CD4-positive, alpha-beta T cell treated with Interleukin-4 for 4 hours (primary cell): ENCODE measurements around the gene PRR36.
A peak's percentile ranks its signal among the peaks of the same experiment; 100 is the strongest.

Source experiments
- DNase-seq: peaks from one replicate; pipeline ENCODE4 v3.0.0-alpha.2; 2020

The PRR36 gene

DNA sequence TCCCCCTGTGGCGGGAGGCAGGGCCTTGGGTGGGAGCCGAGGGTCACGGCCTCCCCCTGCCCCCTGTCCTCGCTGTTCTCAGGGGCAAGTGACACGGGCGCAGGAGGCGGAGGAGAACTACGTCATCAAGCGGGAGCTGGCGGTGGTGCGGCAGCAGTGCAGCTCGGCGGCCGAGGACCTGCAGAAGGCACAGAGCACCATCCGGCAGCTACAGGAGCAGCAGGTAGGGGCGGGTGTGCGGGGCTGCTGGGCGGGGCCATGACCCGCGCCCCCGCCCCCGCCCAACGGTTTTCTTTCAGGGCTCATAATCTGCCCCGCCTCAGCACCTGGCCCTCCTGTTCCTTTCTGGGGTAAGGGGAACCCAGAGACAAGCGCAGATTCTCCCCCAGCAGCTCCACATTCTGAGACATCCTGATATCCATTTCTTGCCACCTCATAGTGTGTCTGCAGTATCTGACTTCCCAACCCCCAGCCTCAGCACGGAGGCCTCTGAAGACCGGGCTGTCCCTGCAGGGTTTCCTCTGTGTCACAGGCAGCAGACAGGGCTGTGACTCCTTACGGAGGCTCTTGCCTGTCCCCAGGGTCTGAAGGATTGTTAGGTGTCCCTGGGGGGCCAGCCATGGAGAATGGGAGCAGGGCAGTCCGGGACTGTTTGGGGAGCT lies 15.9 kb downstream of the PRR36 start:
- DNase-seq, result no peak

GRCh38 chr19:7857727-7858108 lies 16.5 kb downstream of the PRR36 start:
- no peak for DNase-seq

- no peak for DNase-seq
Observed at GRCh38 chr19:7856679-7857663, 17.2 kb downstream of the PRR36 start.

DNA sequence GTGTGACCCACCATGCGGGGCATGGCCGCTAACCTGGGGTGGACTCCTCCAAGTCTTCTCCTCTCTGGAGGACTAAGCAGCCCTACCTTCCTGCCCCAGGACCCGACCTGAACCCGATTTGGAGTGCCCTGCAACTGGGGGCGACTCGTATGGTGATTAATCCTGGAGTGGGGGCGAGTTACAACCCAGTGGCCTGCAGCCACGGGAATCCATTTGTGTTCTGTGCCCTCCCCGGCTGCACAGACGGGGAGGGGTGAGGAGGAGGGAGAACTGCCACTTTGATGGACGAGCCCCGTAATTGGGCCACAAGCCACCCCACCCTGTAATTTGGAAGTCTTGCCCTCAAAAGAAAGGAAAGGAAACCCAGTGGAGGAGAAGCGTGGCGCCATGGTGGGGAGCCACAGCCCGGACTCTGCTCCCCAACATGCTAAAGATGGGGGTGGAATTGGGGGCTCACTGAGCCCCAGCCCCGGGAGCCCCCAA lies 18.0 kb downstream of the PRR36 start:
- DNase-seq, result no peak

- no peak for DNase-seq
Observed at GRCh38 chr19:7855426-7856108, 18.6 kb downstream of the PRR36 start.

DNA sequence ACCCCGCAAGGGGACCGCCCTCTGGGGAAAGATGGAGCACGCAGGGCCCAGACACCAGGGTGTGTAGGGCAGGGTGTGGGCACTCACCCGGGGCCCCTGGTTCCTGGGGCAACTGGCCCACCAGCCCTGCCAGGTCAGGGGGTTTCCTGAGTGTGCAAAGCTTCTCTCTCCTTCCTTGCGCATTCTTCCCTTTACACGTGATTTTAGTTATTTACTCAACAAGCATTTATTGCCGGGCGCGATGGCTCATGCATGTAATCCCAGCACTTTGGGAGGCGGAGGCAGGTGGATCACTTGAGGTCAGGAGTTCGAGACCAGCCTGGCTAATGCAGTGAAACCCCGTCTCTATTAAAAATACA lies 20.4 kb downstream of the PRR36 start:
- no peak for DNase-seq

DNA sequence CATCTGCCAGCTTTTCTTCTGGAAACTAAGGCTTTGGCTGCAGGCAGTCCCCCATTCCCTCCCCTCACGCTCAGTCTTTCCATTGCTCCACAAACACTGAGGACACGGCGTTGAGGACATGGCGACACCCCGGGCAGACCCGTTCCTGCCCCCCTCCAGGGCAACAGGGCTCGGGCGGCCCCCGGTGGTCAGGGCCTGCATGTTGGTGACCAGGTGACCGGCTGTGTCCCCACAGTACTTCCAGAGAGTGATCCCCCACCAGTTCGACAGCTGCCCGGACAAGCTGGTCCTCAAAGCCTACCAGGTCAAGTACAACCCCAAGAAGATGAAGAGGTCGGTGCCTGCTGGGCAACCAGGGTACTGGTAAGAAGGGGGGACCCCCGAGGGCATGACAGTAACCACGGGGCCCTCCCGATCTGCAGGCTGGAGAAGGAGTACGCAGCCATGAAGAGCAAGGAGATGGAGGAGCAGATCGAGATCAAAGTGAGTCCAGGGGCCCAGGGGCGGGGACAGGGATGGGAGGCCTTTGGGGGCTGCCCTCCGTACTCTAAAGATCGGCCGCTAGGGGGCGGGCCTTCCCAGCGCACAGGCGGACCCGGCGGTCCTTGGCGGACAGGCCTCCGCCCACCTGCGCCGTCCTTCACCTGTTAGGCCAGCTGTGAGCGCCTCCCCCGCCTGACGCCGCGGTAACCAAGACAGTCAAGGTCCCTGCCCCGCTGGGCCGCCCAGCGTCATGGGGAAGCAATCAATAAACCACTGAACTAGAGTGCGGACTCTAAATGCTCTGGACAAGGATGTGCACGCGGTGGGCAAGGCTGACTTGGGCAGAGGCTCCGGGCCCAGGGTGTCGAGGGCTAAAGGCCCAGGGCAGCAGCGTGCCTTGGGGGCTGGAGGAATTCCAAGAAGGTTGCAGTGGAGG lies 21.1 kb downstream of the PRR36 start:
- peak; percentile 52 for DNase-seq

- DNase-seq, result no peak
Observed at GRCh38 chr19:7851623-7852500, 22.3 kb downstream of the PRR36 start.

DNA sequence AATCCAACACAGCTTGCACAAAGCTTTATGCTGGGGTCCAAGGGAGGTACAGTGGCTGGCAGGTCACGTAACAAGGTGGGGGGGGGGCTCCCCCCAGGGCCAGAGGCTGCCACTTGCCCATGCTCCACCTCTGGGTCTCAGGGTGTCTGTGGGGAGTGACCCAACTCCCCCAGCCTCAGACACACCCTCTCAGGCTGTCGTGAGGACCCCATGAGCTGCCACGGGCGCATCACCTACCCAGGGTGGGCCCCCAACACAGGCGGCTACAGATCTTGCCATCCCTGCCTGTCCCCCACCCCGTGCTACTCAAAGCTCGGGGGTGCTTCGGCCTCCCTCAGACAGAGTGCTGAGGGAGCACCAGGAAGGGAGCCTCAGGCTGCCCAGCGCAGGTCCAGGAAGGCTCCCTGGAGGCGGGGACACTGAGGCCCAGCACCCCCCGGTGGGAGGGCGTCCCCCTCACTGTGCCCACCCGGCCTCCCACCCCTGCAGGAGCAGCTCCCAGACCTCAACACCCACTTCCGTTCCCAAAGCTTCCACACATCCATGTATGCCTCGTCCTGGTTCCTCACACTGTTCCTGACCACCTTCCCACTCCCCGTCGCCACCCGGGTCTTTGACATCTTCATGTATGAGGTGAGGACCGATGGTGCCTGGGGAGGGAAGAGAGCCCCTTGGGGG lies 23.1 kb downstream of the PRR36 start:
- no peak for DNase-seq

DNA sequence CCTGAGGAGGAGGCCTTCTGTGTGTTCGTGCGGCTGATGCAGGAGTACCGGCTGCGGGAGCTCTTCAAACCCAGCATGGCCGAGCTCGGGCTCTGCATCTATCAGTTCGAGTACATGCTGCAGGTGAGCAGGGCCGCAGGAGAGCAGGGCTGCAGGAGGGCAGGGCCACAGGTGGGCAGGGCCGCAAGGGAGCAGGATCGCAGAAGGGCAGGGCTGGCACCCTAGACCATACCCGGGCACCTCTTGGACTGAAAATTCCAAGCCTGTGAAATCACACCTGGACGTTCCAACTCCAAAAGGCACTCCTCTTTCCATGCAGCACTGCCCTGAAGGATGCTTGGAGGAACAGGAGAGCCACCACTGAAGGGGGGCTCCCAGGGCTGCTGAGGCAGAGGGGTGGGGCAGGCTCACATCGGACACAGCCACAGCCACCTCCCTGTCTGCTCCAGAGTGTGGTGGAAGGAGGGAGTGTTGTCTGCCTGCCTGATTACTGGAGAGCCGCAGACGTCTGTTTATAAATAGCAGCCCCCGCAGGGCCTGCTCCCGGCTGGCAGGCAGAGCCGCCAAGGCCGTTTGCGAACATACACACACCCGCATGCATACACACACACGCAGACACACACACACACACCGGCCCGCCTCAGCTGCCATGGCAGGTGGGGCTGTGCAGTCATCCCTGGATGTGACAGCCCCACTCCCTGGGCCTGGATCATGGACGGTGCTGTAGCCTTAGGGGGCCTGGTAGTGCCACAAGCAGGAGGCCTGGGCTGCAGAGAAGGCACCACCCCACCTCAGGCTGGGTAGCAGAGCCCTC lies 24.0 kb downstream of the PRR36 start:
- DNase-seq, result no peak

DNA sequence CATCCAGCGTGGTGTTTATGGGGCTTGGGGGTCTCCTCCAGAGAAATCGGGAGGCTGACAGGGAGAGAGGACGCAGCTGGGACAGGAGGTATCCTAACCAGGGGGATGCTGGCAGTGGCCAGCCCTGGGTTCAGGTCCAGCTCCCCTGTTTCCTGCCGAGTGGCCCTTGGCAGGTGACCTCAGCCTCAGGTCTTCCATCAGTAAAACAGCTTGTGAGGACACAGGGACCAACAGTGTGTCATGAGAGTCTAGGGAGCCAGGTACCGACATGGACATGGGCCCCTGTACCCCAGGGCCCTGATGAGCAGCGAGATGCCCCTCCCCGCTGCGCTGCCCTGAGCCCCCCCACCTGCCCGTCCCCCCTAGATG lies 24.6 kb downstream of the PRR36 start:
- DNase-seq, result no peak

- DNase-seq, result no peak
Observed at GRCh38 chr19:7848779-7849457, 25.3 kb downstream of the PRR36 start.

- no peak for DNase-seq
Observed at GRCh38 chr19:7847664-7848063, 26.5 kb downstream of the PRR36 start.

DNA sequence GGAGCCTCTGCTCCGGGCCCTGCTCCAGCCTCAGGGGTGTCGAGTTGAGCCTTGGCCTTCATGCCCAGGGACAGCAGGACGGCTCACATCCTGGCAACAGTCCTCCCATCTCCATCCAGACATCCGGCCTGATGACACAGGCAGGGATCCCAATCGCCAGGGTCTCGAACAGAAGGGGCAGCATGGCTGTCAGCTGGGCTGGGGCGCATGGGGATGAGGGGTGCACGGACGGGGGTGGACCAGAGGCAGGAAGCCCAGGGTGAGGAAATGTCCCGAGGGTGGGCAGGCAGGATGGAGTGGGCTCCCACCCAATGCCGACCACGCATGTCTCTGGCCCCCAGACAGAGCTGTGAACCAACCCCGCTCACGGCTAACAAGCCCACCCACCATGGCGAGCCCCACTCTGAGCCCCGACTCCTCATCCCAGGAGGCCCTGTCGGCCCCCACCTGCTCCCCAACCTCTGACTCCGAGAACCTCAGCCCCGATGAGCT lies 28.0 kb downstream of the PRR36 start:
- no peak for DNase-seq

- no peak for DNase-seq
Observed at GRCh38 chr19:7845390-7846154, 28.6 kb downstream of the PRR36 start.

GRCh38 chr19:7844951-7845350 lies 29.2 kb downstream of the PRR36 start:
- no peak for DNase-seq

DNA sequence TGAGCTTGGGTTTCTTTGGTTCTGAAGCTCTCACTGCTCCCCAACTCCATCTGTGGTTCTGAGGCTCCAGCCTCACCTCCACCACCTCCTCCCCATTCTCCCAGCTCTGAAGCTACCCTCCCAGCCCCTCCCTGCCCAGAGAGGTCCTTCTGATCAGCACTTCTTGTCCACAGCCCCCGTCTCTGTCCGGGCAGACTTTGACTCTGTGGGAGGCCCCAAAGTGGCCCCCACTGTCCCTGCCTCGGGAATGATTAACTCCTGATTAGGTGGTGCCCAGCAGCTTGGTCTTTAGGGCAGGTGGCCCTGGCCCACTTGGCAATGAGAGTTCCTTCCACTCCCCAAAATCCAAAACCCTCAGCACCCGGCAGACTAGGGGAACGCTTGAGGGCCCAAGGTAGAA lies 29.8 kb downstream of the PRR36 start:
- no peak for DNase-seq

GRCh38 chr19:7843521-7843920 lies 30.7 kb downstream of the PRR36 start:
- DNase-seq, result no peak
